Measurements from ENCODE around the gene ALDH1A1. TPM values are rescaled to one million over a fixed set of nuclear protein-coding genes. Genes with fewer than 3 reads are reported as not detected.

ALDH1A1 gene
- total RNA-seq, 1 donor from 2014 or later: 1.5 TPM

DNA sequence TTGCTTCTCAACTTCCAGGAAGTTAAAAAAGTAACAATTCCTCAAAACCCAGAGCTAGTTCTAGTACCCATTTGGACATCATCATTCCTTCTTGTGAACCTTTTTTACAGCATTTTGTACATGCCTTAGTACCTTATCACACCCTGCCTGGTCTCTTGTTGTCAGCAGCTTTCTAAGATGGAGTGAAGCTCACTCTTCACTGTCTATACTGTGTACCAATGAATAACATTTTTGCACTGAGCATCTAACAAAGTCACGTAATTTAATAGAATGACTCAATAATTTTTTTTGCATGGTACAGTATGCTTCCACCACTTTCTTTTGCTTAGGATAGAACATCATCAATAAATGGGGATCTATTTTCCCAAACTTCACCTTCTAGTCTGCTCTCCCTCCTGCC is 29.8 kb downstream of the ALDH1A1 start:
- Histone ChIP-seq H3K4me1 (ENCODE audit: insufficient read depth, low read length) (no peaks in the 10 kb centered on the region), H3K4me3 (ENCODE audit: insufficient read depth, low read depth, low read length) (no peak overlapping the region), H3K27me3 (ENCODE audit: insufficient read depth, low read length) (no peaks in the 10 kb centered on the region), H2AFZ (ENCODE audit: low read depth, low read length) (no peak overlapping the region), H4K20me1 (ENCODE audit: insufficient read depth, low read length) (no peaks in the 10 kb centered on the region), H3K36me3 (ENCODE audit: insufficient read depth, low read length) (no peaks in the 10 kb centered on the region), H3K9ac (ENCODE audit: low read length) (no peak overlapping the region), H3K27ac (ENCODE audit: low read depth, low read length) (no peak overlapping the region), H3K9me3 (ENCODE audit: insufficient read depth, low read depth, low read length) (no peaks in the 10 kb centered on the region), H3K4me2 (ENCODE audit: low read length) (no peak overlapping the region), H3K79me2 (ENCODE audit: insufficient read depth, low read length) (no peaks in the 10 kb centered on the region)
- Mint-ChIP-seq H3K36me3 (ENCODE audit: low read depth, unreplicated experiment) (no peaks in the 10 kb centered on the region), H3K4me3 (ENCODE audit: unreplicated experiment) (no peak overlapping the region), H3K27ac (ENCODE audit: unreplicated experiment) (no peak overlapping the region), H3K9me3 (ENCODE audit: unreplicated experiment) (no peaks in the 10 kb centered on the region), H3K4me1 (ENCODE audit: low read depth, unreplicated experiment) (no peaks in the 10 kb centered on the region), H3K27me3 (ENCODE audit: low read depth, unreplicated experiment) (no peaks in the 10 kb centered on the region)
- DNase-seq (ENCODE audit: low read depth) (no peak), FAIRE-seq (no peak)
- TF ChIP-seq, protein P1, sequence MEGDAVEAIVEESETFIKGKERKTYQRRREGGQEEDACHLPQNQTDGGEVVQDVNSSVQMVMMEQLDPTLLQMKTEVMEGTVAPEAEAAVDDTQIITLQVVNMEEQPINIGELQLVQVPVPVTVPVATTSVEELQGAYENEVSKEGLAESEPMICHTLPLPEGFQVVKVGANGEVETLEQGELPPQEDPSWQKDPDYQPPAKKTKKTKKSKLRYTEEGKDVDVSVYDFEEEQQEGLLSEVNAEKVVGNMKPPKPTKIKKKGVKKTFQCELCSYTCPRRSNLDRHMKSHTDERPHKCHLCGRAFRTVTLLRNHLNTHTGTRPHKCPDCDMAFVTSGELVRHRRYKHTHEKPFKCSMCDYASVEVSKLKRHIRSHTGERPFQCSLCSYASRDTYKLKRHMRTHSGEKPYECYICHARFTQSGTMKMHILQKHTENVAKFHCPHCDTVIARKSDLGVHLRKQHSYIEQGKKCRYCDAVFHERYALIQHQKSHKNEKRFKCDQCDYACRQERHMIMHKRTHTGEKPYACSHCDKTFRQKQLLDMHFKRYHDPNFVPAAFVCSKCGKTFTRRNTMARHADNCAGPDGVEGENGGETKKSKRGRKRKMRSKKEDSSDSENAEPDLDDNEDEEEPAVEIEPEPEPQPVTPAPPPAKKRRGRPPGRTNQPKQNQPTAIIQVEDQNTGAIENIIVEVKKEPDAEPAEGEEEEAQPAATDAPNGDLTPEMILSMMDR (IDR thresholded peaks at IDR 0.05; ENCODE audit: insufficient read depth, low read depth, low read length): no peak
- no peak for TF ChIP-seq EZH2 (IDR thresholded peaks at IDR 0.05; ENCODE audit: insufficient read depth, low read length)

DNA sequence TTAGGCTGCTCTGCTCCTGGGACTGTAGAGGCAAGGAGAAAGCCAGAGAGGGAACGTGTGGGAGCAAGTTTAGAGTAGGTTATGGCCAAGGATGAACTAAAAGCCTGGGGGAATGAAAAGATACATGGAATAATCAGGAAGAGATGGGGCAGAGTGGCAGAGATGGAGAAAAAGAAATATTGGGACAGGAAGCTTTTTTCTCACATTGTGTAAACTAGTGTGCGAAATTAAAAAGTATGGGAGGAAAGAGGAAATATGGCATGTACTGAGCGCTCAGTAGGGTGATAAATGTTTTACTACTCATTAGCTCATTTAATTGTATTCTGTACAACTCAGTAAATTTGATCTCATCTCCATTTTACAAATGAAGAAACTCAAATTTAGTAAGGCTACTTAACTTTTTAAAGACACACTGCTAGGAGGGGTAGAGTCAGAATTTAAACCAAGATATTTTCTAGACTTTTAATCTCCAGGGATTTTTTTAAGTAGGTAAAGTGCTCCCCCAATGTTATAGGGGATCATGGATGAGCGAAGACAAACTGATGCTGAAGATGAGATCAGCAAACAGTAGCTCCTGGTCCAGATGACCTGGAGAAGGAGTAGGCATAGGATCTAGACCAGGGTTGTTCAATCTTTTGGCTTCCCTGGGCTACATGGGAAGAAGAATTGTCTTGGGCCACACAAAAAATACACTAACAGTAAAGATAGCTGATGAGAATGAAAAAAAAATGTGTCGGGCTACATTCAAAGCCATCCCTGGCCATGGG is 30.8 kb downstream of the ALDH1A1 start:
- H3K27ac Mint-ChIP-seq (ENCODE audit: unreplicated experiment): no peak overlapping the region
- H3K9ac ChIP-seq (ENCODE audit: low read length): no peak overlapping the region

More for the DNA sequence above, 30.8 kb downstream of the ALDH1A1 start:
- H3K36me3 Mint-ChIP-seq (ENCODE audit: low read depth, unreplicated experiment): no peaks in the 10 kb centered on the region
- no peaks in the 10 kb centered on the region for H3K27me3 Mint-ChIP-seq (ENCODE audit: low read depth, unreplicated experiment)
- H3K4me3 ChIP-seq (ENCODE audit: insufficient read depth, low read depth, low read length): no peak overlapping the region
- DNase-seq (ENCODE audit: low read depth): no peak
- H3K4me3 Mint-ChIP-seq (ENCODE audit: unreplicated experiment): no peak overlapping the region
- no peaks in the 10 kb centered on the region for H4K20me1 ChIP-seq (ENCODE audit: insufficient read depth, low read length)
- no peaks in the 10 kb centered on the region for H3K79me2 ChIP-seq (ENCODE audit: insufficient read depth, low read length)
- H2AFZ ChIP-seq (ENCODE audit: low read depth, low read length): no peak overlapping the region
- H3K27me3 ChIP-seq (ENCODE audit: insufficient read depth, low read length): no peaks in the 10 kb centered on the region
- no peak for TF ChIP-seq EZH2 (IDR thresholded peaks at IDR 0.05; ENCODE audit: insufficient read depth, low read length)
- TF ChIP-seq, protein P1 (IDR thresholded peaks at IDR 0.05; ENCODE audit: insufficient read depth, low read depth, low read length): no peak
- H3K27ac ChIP-seq (ENCODE audit: low read depth, low read length): no peak overlapping the region
- no peaks in the 10 kb centered on the region for H3K9me3 ChIP-seq (ENCODE audit: insufficient read depth, low read depth, low read length)
- FAIRE-seq: no peak
- H3K36me3 ChIP-seq (ENCODE audit: insufficient read depth, low read length): no peaks in the 10 kb centered on the region
- no peaks in the 10 kb centered on the region for H3K4me1 ChIP-seq (ENCODE audit: insufficient read depth, low read length)
- H3K4me2 ChIP-seq (ENCODE audit: low read length): no peak overlapping the region
- H3K4me1 Mint-ChIP-seq (ENCODE audit: low read depth, unreplicated experiment): no peaks in the 10 kb centered on the region
- H3K9me3 Mint-ChIP-seq (ENCODE audit: unreplicated experiment): no peaks in the 10 kb centered on the region

Data from astrocyte (in vitro differentiated cells and primary cell).